Erythroblast (primary cell): ENCODE measurements around the gene PIGC.

Experiments used
- DNase-seq, 2 experiments: peaks; one replicate each; lab custom pipeline; 2025; lab: John Stamatoyannopoulos, UW
- GATA1 ChIP-seq: IDR thresholded peaks from 2 replicates; pipeline ENCODE4 v1.6.1; 2011; ENCODE audit warnings: low read depth, mild to moderate bottlenecking, control low read depth, low read length, moderate library complexity
- POLR2A ChIP-seq: IDR thresholded peaks from 2 replicates; pipeline ENCODE4 v1.6.1; 2011; ENCODE audit warnings: mild to moderate bottlenecking, low read length

Gene PIGC

GRCh38 chr1:172443666-172444453 is at the start of gene PIGC:
Gene PIGC (minus strand): TSS chr1:172444069. CDS start chr1:172442622, 1,447 bp downstream.
- no peak for TF ChIP-seq GATA1
- TF ChIP-seq POLR2A: peak; percentile 64
- peak; percentile 93 to 95 for DNase-seq

- TF ChIP-seq POLR2A: no peak
- TF ChIP-seq GATA1: no peak
- no peak for DNase-seq
Measured at GRCh38 chr1:172492421-172492820, 48.6 kb upstream of the PIGC start.

- DNase-seq: no peak
- TF ChIP-seq POLR2A: no peak
Measured at GRCh38 chr1:172489847-172490246, 46.0 kb upstream of the PIGC start.

DNA sequence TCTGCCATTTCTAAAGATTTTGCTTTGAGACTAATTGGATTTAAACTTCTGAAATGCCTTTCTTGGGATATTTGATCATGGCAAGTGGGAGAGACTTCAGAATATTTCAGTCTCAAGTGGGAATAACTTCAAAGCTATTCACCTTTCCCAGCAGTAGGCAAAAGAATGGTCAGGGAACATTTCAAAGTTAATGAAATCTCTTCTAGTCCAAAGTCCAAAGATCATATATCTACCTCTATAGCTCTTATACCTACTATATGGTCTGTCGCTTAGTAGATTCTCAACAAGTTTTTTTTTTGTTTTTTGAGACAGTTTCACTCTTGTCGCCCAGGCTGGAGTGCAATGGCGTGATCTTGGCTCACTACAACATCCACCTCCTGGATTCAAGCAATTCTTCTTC is 44.5 kb upstream of the PIGC start:
- DNase-seq: no peak
- no peak for TF ChIP-seq POLR2A
- TF ChIP-seq GATA1: no peak

- DNase-seq: no peak
- no peak for TF ChIP-seq GATA1
- no peak for TF ChIP-seq POLR2A
Measured at GRCh38 chr1:172487550-172487949, 43.7 kb upstream of the PIGC start.

GRCh38 chr1:172486805-172487454 is 43.1 kb upstream of the PIGC start:
- peak in 1 of 2 experiments; percentile 27 for DNase-seq

GRCh38 chr1:172485626-172486025 is 41.8 kb upstream of the PIGC start:
- DNase-seq: peak in 1 of 2 experiments; percentile 53
- no peak for TF ChIP-seq POLR2A
- no peak for TF ChIP-seq GATA1

More at GRCh38 chr1:172486805-172487454, 43.1 kb upstream of the PIGC start:
- TF ChIP-seq POLR2A: no peak
- TF ChIP-seq GATA1: no peak

DNA sequence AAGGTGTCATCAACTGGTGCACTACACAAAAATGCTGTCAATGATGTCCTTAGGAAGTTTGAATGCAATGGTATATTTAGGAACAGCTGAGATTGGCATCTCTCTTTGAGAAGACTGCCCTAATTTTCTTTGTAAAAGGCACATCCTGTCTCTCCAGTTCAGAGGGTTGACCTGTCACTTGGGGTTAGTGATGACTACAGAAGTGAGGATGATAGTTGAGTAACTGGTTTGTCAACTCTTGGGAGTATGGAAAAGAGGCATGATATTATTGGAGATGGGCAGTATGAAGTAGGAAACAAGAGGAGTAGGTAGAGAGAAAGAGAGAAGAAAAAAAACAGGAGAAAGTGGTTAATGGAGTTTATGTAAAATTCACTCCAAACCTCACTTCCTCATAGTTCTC is 40.4 kb upstream of the PIGC start:
- DNase-seq: no peak
- TF ChIP-seq GATA1 (no peak), POLR2A (no peak)

- TF ChIP-seq POLR2A (no peak), GATA1 (no peak)
- DNase-seq: no peak
Measured at GRCh38 chr1:172483448-172483847, 39.6 kb upstream of the PIGC start.

- no peak for DNase-seq
- no peak for TF ChIP-seq POLR2A
- TF ChIP-seq GATA1: no peak
Measured at GRCh38 chr1:172482044-172482443, 38.2 kb upstream of the PIGC start.

GRCh38 chr1:172480431-172480830 is 36.6 kb upstream of the PIGC start:
- TF ChIP-seq POLR2A (no peak), GATA1 (no peak)
- no peak for DNase-seq

DNA sequence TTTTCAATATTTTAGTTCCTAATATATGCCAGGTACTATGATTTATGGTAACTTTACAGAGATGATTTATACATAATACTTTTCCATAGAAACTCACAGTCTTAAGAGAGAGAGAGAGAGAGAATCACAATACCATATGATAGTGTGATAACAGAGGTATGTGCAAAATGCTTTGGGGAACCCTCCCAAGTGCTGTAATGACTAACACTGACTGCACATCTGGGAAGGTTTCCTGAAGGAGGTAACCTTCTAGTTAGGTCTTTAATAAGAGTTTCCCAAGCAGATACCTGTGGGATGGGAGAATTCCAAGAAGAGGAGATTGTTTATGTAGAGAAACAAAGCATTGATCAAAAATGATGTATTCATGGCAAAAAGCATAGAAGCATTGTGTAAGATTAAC is 34.6 kb upstream of the PIGC start:
- TF ChIP-seq POLR2A (no peak), GATA1 (no peak)
- DNase-seq: no peak

DNA sequence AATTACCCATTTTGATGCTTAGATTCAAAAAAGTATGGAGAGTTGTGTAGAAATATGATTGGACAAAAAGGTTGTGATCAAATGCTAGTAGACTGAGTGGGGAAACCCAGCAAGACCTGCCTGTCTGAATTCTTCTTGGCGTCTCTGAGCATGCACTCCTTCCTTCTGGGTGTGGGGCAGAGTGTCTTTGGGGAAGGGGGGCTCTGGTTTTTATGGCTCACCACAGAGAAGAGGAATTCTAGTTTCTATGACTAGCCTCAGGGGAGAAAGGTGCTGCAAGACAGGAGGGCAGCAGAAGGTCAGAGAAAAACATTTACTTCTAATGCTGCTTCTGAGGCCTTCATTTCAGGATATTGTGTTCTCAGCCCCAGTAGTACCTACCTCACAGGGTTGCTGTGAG is 33.9 kb upstream of the PIGC start:
- TF ChIP-seq GATA1 (no peak), POLR2A (no peak)
- DNase-seq: no peak

- TF ChIP-seq GATA1 (no peak), POLR2A (no peak)
- DNase-seq: no peak
Measured at GRCh38 chr1:172477216-172477615, 33.3 kb upstream of the PIGC start.

DNA sequence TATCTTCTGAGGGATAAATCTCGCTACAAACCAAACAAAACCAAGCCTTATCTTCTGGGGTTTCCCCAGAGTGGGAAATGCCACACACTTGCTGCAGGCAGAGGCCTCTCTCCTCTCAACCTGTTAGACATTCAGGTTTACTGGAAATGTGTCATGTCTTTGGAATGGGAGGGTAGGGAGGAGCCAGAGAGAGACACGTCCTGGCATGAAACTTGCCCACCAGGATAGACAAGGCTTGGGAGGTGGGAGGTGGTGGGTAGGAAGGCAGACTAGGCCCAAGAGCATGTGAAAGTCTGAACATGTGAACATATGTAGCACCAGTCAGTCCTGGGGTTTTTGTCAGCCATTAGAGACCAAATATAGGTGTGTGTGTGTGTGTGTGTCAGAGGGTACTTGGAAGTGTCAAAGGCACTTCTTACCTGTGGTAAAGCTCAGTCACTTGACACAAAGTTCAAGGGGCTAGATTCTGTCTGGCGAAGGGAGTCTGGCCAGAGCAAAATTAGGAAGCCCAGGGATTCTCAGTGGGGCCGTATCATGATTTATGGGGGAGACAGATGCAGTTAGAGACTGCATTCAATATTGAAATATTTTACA is 32.4 kb upstream of the PIGC start:
- no peak for DNase-seq
- TF ChIP-seq POLR2A (no peak), GATA1 (no peak)
